Hepatocyte (in vitro differentiated cells): ENCODE data around the gene GPR18. TPM values are rescaled to one million over a fixed set of nuclear protein-coding genes. Genes with fewer than 3 reads are reported as not detected.

ENCODE experiments used
- DNase-seq: peaks from one replicate; pipeline ENCODE4 v3.0.0-alpha.2; 2016; ENCODE audit warnings: low spot score
- H2AFZ ChIP-seq: fragments of 200-600 bp; sonication (generic); 2 replicates; pipeline ENCODE4 v1.6.0; 2016; ENCODE audit warnings: antibody characterized with exemption, mild to moderate bottlenecking
- H3K27ac ChIP-seq: fragments of 200-600 bp; sonication (generic); 2 replicates; pipeline ENCODE4 v1.5.1; 2016; ENCODE audit warnings: mild to moderate bottlenecking
- H3K27me3 ChIP-seq: fragments of 200-600 bp; sonication (generic); 2 replicates; pipeline ENCODE4 v1.6.1; 2016
- H3K36me3 ChIP-seq: fragments of 200-600 bp; sonication (generic); replicated peaks from 2 replicates; pipeline ENCODE4 v1.5.1; 2016; ENCODE audit warnings: low read depth; ENCODE audit not compliant: insufficient read depth
- H3K4me1 ChIP-seq: fragments of 200-600 bp; sonication (generic); 2 replicates; pipeline ENCODE4 v1.5.1; 2016; ENCODE audit warnings: mild to moderate bottlenecking, moderate library complexity; ENCODE audit not compliant: insufficient read depth
- H3K4me2 ChIP-seq: fragments of 200-600 bp; sonication (generic); 2 replicates; pipeline ENCODE4 v1.6.0; 2016
- H3K4me3 ChIP-seq: fragments of 200-600 bp; sonication (generic); 2 replicates; pipeline ENCODE4 v1.5.1; 2016; ENCODE audit warnings: mild to moderate bottlenecking
- H3K79me2 ChIP-seq: fragments of 200-600 bp; sonication (generic); 2 replicates; pipeline ENCODE4 v1.6.0; 2017; ENCODE audit warnings: mild to moderate bottlenecking
- H3K9me2 ChIP-seq: fragments of 200-600 bp; sonication (generic); replicated peaks from 2 replicates; pipeline ENCODE4 v1.6.0; 2017; ENCODE audit warnings: mild to moderate bottlenecking; ENCODE audit not compliant: insufficient read depth
- H3K9me3 ChIP-seq: fragments of 200-600 bp; sonication (generic); 2 replicates; pipeline ENCODE4 v1.5.1; 2016; ENCODE audit warnings: low read depth, mild to moderate bottlenecking
- H4K20me1 ChIP-seq: fragments of 200-600 bp; sonication (generic); 2 replicates; pipeline ENCODE4 v1.6.0; 2016; ENCODE audit warnings: mild to moderate bottlenecking; ENCODE audit not compliant: insufficient read depth, poor library complexity, severe bottlenecking
- EZH2 ChIP-seq: fragments of 200-600 bp; sonication (generic); IDR thresholded peaks from 2 replicates; pipeline ENCODE4 v1.6.1; 2016; ENCODE audit warnings: antibody characterized with exemption, mild to moderate bottlenecking, borderline replicate concordance
- EZH2phosphoT487 ChIP-seq: fragments of 200-600 bp; sonication (generic); IDR thresholded peaks from one replicate; pipeline ENCODE4 v1.6.1; 2018; ENCODE audit warnings: antibody characterized with exemption, mild to moderate bottlenecking, low read depth, moderate library complexity; ENCODE audit not compliant: unreplicated experiment, severe bottlenecking
- WGBS: methylation state at CpG from one replicate; pipeline ENCODE4 v1.1.6; 2016; ENCODE audit warnings: low lambda C conversion rate; ENCODE audit errors: missing lambda C conversion rate; 5-methylcytosine and 5-hydroxymethylcytosine counted together
- polyA plus RNA-seq: library from polyadenylated mRNA; unstranded; fragments of >200 nt; fragmentation: Nextera tagmentation; extraction: Ambion mirVana; gene quantifications from 2 replicates; pipeline ENCODE4 v1.2.1, GENCODE V29; 2016
- total RNA-seq: library from RNA; depleted of rRNA; stranded (reverse); fragments of >200 nt; gene quantifications from 2 replicates; pipeline ENCODE4 v1.2.3, GENCODE V29; 2014
- TF ChIP-seq, protein P1 (sequence below): fragments of 200-600 bp; sonication (generic); IDR thresholded peaks from 2 replicates; pipeline ENCODE4 v1.5.1; 2016; ENCODE audit warnings: antibody characterized with exemption, mild to moderate bottlenecking; ENCODE audit not compliant: poor library complexity

The GPR18 gene
- total and polyA plus RNA-seq, 2 experiments from 2014 or later, result not detected

DNA sequence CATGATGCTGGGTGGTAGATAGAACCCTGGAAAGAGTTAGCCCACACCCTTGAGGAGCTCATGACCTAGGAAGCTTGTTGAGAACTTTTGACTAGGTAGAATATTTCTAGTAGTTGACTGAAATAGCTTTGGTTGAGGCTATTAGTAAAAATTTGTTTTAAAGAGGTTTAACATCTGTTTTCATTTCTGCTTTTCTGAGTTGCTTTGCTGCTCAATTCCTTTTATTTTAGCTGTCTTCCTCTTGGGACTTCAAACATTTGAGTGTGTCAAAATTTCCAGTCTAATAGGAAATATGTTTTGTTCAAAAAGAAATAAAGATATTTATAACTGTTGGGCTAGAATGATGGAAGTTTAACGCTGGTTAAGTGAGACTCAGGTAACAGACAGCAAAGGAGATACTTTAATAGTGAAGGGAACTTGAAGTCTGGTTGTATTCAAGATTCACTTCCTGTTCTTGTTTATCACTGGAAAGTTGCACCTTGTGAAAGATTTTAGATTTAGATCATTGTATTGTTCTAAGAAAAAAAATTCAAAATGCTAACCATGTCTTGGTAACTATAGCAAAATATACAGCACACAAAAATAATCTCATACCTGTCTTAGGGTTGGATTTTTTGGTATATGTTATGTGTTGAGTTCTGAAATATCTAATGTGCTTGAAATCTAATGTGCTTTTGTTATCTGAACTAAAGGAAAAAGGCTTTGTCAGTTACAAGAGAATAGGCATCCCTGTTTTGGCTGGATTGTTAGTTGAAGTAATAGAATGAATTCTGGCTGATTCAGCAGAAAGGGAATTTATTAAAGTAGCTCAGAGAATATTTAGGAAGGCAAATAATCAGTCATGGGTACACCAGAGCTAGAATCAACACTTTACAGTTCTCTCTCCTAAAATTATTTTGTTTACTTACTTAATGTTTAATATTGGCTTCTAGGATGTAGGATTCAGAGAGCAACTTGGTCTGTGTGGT lies 24.4 kb upstream of the GPR18 start:
- peak overlapping the region; percentile 4 for H3K27ac ChIP-seq
- H2AFZ ChIP-seq, result no peak overlapping the region
- DNase-seq, result no peak
- H3K4me2 ChIP-seq, result no peak overlapping the region
- H3K4me3 ChIP-seq, result no peak overlapping the region
- WGBS, result 68% methylated on average over 1 of the region's 1 CpG
- no peak for TF ChIP-seq EZH2
- TF ChIP-seq EZH2phosphoT487, result no peak
- TF ChIP-seq, protein P1, sequence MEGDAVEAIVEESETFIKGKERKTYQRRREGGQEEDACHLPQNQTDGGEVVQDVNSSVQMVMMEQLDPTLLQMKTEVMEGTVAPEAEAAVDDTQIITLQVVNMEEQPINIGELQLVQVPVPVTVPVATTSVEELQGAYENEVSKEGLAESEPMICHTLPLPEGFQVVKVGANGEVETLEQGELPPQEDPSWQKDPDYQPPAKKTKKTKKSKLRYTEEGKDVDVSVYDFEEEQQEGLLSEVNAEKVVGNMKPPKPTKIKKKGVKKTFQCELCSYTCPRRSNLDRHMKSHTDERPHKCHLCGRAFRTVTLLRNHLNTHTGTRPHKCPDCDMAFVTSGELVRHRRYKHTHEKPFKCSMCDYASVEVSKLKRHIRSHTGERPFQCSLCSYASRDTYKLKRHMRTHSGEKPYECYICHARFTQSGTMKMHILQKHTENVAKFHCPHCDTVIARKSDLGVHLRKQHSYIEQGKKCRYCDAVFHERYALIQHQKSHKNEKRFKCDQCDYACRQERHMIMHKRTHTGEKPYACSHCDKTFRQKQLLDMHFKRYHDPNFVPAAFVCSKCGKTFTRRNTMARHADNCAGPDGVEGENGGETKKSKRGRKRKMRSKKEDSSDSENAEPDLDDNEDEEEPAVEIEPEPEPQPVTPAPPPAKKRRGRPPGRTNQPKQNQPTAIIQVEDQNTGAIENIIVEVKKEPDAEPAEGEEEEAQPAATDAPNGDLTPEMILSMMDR, result no peak
- H4K20me1 ChIP-seq, result no peaks in the 10 kb centered on the region
- H3K27me3 ChIP-seq, result no peaks in the 10 kb centered on the region
- no peaks in the 10 kb centered on the region for H3K36me3 ChIP-seq
- H3K9me2 ChIP-seq, result no peaks in the 10 kb centered on the region
- no peaks in the 10 kb centered on the region for H3K79me2 ChIP-seq
- H3K4me1 ChIP-seq, result peaks cover 14% of the 10 kb centered on the region
- H3K9me3 ChIP-seq, result no peaks in the 10 kb centered on the region

DNA sequence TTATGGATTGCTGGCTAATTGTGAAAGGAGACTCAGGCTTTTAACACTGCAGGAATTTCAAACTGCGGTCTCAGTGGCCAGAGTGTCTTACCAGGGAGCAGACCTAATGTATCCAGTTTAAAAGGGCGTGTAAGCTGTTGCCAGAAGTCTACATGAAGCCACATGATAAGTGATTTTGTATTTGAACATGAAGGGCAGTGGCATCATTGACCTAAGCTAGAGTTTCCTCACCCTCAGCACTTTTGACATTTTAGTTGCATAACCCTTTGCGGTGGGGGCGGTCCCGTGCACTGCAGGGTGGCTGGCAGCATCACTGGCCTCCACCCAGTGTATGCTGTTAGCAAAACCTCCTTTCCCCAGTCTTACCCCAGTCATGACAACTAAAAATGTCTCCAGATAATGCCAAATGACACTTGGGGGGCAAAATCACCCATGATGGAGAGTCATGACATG lies 23.7 kb upstream of the GPR18 start:
- Histone ChIP-seq H3K27ac (peak overlapping the region; percentile 4), H3K79me2 (no peaks in the 10 kb centered on the region), H3K27me3 (no peaks in the 10 kb centered on the region), H3K36me3 (no peaks in the 10 kb centered on the region), H3K4me1 (peaks cover 10% of the 10 kb centered on the region), H3K4me2 (no peak overlapping the region), H2AFZ (no peak overlapping the region), H3K9me2 (no peaks in the 10 kb centered on the region), H3K9me3 (no peaks in the 10 kb centered on the region), H4K20me1 (no peaks in the 10 kb centered on the region), H3K4me3 (no peak overlapping the region)
- 86% methylated on average over 5 of the region's 5 CpGs for WGBS
- no peak for TF ChIP-seq EZH2phosphoT487
- DNase-seq, result no peak

DNA sequence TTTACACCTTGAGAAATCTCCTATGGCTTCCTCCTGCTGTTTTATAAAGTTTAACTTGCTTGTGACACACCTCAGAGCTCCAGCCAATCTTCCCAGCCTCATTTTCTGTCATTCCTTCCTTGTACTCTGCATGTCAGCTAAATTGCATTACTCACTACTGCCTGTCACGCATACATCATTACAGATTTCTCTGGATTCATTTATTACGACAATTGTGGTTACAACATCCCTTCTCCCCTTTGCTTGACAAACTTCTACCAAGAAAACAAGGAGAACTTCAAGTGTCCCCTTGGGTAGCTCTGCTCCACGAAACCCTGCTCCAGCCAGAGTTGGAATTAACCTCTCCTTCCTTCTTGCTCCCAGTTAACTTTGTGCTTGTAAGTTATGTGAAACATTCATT lies 22.0 kb upstream of the GPR18 start:
- H3K4me2 ChIP-seq, result no peak overlapping the region
- peak overlapping the region; percentile 36 for H3K27ac ChIP-seq
- H4K20me1 ChIP-seq, result no peaks in the 10 kb centered on the region
- H2AFZ ChIP-seq, result no peak overlapping the region
- no peaks in the 10 kb centered on the region for H3K9me3 ChIP-seq
- DNase-seq, result no peak
- 93% methylated on average over 3 of the region's 3 CpGs for WGBS
- H3K79me2 ChIP-seq, result no peaks in the 10 kb centered on the region
- H3K36me3 ChIP-seq, result no peaks in the 10 kb centered on the region
- TF ChIP-seq EZH2phosphoT487, result no peak
- TF ChIP-seq, protein P1, result no peak
- TF ChIP-seq EZH2, result no peak
- H3K27me3 ChIP-seq, result no peaks in the 10 kb centered on the region
- H3K4me1 ChIP-seq, result no peaks in the 10 kb centered on the region
- no peak overlapping the region for H3K4me3 ChIP-seq
- no peaks in the 10 kb centered on the region for H3K9me2 ChIP-seq

GRCh38 chr13:99279637-99280036 lies 21.5 kb upstream of the GPR18 start:
- TF ChIP-seq EZH2phosphoT487, result no peak
- H3K27ac ChIP-seq, result no peak overlapping the region
- H3K27me3 ChIP-seq, result no peaks in the 10 kb centered on the region
- H3K4me1 ChIP-seq, result no peaks in the 10 kb centered on the region
- H3K79me2 ChIP-seq, result no peaks in the 10 kb centered on the region
- DNase-seq, result no peak
- H3K9me2 ChIP-seq, result no peaks in the 10 kb centered on the region
- no peak overlapping the region for H2AFZ ChIP-seq
- no peaks in the 10 kb centered on the region for H4K20me1 ChIP-seq
- H3K9me3 ChIP-seq, result no peaks in the 10 kb centered on the region
- H3K4me2 ChIP-seq, result no peak overlapping the region
- no peak overlapping the region for H3K4me3 ChIP-seq
- no peaks in the 10 kb centered on the region for H3K36me3 ChIP-seq
- WGBS, result 98% methylated on average over 2 of the region's 2 CpGs
